Fibroblast of lung (primary cell): ENCODE results near the gene BBIP1.

Experiments used
- CTCF ChIP-seq, 2 donors: IDR thresholded peaks in 1 of 2; conservative IDR thresholded peaks in 1 of 2; 1 replicate in 1 of 2; 2 replicates in 1 of 2; pipeline ENCODE4 v1.5.1; 2011 to 2012; ENCODE audit warnings: low read length in 2 of 2, control low read depth in 1 of 2, inconsistent platforms in 1 of 2, low read depth in 1 of 2, mild to moderate bottlenecking in 1 of 2
- EZH2 ChIP-seq: IDR thresholded peaks from 2 replicates; pipeline ENCODE4 v1.5.1; 2012; ENCODE audit warnings: low read length, control low read depth, mild to moderate bottlenecking; ENCODE audit errors: missing control alignments

- TF ChIP-seq CTCF (conservative IDR thresholded peaks at IDR 0.05 in 1 of 2, IDR thresholded peaks at IDR 0.05 in 1 of 2; ENCODE audit: low read depth in 1 of 2, low read length in 2 of 2) (no peak), EZH2 (no peak)
Observed at GRCh38 chr10:110944792-110945396, 25.9 kb upstream of the BBIP1 start.
